Measurements from ENCODE around the gene GALNT2.

GRCh38 chr1:230108580-230108979 is 41.5 kb downstream of the GALNT2 start:
- TF ChIP-seq YY1 (IDR thresholded peaks at IDR 0.05; ENCODE audit: insufficient read depth, insufficient read length) (no peak), SUZ12 (IDR thresholded peaks at IDR 0.05; ENCODE audit: extremely low read depth, insufficient read depth, insufficient read length) (no peak), ZNF274 (IDR thresholded peaks at IDR 0.05; ENCODE audit: low read depth, low read length) (no peak)
